WTC11 (cell line): ENCODE measurements around the gene RIPOR2. TPM values are rescaled to one million over a fixed set of nuclear protein-coding genes. Genes with fewer than 3 reads are reported as not detected.

Source experiments
- ATAC-seq: fragments of 200-7000 bp; cut with Tn5 transposase; 2 replicates; pipeline ENCODE4 v1.10.0; 2021; ENCODE audit warnings: mild to moderate bottlenecking, moderate library complexity
- CTCF ChIA-PET: fragments of 300-600 bp; sonication (Branson Sonifier 250); formaldehyde crosslinking; loops from one replicate; lab custom pipeline; 2021; ENCODE audit warnings: antibody characterized with exemption; lab: Charles Lee
- POLR2A ChIA-PET: fragments of 350-600 bp; sonication (Branson Sonifier 250); formaldehyde crosslinking; loops from one replicate; lab custom pipeline; 2021; ENCODE audit warnings: antibody characterized with exemption; lab: Charles Lee
- DNase-seq: peaks from one replicate; pipeline ENCODE4 v3.0.0; 2021; ENCODE audit warnings: low spot score
- H3K27ac Mint-ChIP-seq: 2 replicates; pipeline ENCODE4 v1.8.0; 2021; ENCODE audit warnings: mixed read lengths
- H3K27me3 Mint-ChIP-seq: 2 replicates; pipeline ENCODE4 v1.8.0; 2021; ENCODE audit warnings: low read depth, mild to moderate bottlenecking, moderate library complexity, mixed read lengths
- H3K36me3 Mint-ChIP-seq: 2 replicates; pipeline ENCODE4 v1.8.0; 2021; ENCODE audit warnings: mixed read lengths
- H3K4me1 Mint-ChIP-seq: 2 replicates; pipeline ENCODE4 v1.8.0; 2022; ENCODE audit warnings: mixed read lengths
- H3K4me3 Mint-ChIP-seq: 2 replicates; pipeline ENCODE4 v1.8.0; 2021; ENCODE audit warnings: mild to moderate bottlenecking, moderate library complexity, mixed read lengths
- H3K9me3 Mint-ChIP-seq: 2 replicates; pipeline ENCODE4 v1.8.0; 2021; ENCODE audit warnings: mixed read lengths
- ETV6 ChIP-seq: sonication (generic); formaldehyde crosslinking; IDR thresholded peaks from 2 replicates; pipeline ENCODE4 v1.8.1; 2022; ENCODE audit warnings: mild to moderate bottlenecking, missing genetic modification reagents
- FOXK1 ChIP-seq: sonication (generic); formaldehyde crosslinking; IDR thresholded peaks from 2 replicates; pipeline ENCODE4 v1.8.0; 2022; ENCODE audit warnings: mild to moderate bottlenecking, moderate library complexity, missing genetic modification reagents
- IRF2 ChIP-seq: sonication (generic); formaldehyde crosslinking; IDR thresholded peaks from 2 replicates; pipeline ENCODE4 v1.8.0; 2022; ENCODE audit warnings: low read depth, missing genetic modification reagents, borderline replicate concordance
- JUN ChIP-seq: sonication (generic); formaldehyde crosslinking; IDR thresholded peaks from 2 replicates; pipeline ENCODE4 v1.8.0; 2023; ENCODE audit warnings: mild to moderate bottlenecking, missing genetic modification reagents
- RELA ChIP-seq: sonication (generic); formaldehyde crosslinking; IDR thresholded peaks from 2 replicates; pipeline ENCODE4 v1.8.1; 2022; ENCODE audit warnings: missing genetic modification reagents, mild to moderate bottlenecking, borderline replicate concordance
- SOX15 ChIP-seq: fragments of 250-450 bp; sonication (Bioruptor Pico); IDR thresholded peaks from 2 replicates; pipeline ENCODE4 v1.9.0; 2021; ENCODE audit warnings: mild to moderate bottlenecking
- SP1 ChIP-seq: sonication (generic); formaldehyde crosslinking; conservative IDR thresholded peaks from 2 replicates; pipeline ENCODE4 v1.8.1; 2022; ENCODE audit warnings: missing genetic modification reagents
- TCF7 ChIP-seq: sonication (generic); formaldehyde crosslinking; IDR thresholded peaks from 2 replicates; pipeline ENCODE4 v1.8.0; 2022; ENCODE audit warnings: mild to moderate bottlenecking, low read depth, missing genetic modification reagents, moderate library complexity
- TP53 ChIP-seq: sonication (generic); formaldehyde crosslinking; IDR thresholded peaks from 2 replicates; pipeline ENCODE4 v1.8.1; 2023; ENCODE audit warnings: mild to moderate bottlenecking, missing genetic modification reagents
- ZNF317 ChIP-seq: sonication (generic); formaldehyde crosslinking; IDR thresholded peaks from 2 replicates; pipeline ENCODE4 v1.8.1; 2023; ENCODE audit warnings: low read depth, mild to moderate bottlenecking, moderate library complexity, missing genetic modification reagents, borderline replicate concordance
- total RNA-seq: library from RNA; stranded (reverse); gene quantifications from 3 replicates; pipeline ENCODE4 v1.2.3, GENCODE V29; 2021
- TF ChIP-seq, protein P1 (sequence below): sonication (generic); formaldehyde crosslinking; IDR thresholded peaks from 2 replicates; pipeline ENCODE4 v1.8.0; 2022; ENCODE audit warnings: mild to moderate bottlenecking, missing genetic modification reagents
- TF ChIP-seq, protein P2 (sequence below): fragments of 250-450 bp; sonication (Bioruptor Pico); IDR thresholded peaks from 2 replicates; pipeline ENCODE4 v2.1.2; 2022; ENCODE audit warnings: mild to moderate bottlenecking, moderate library complexity
- TF ChIP-seq, protein P3 (sequence below): fragments of 250-450 bp; sonication (Bioruptor Pico); IDR thresholded peaks from 2 replicates; pipeline ENCODE4 v1.9.0; 2021; ENCODE audit warnings: mild to moderate bottlenecking
- TF ChIP-seq, protein P4 (sequence below): sonication (generic); formaldehyde crosslinking; IDR thresholded peaks from 2 replicates; pipeline ENCODE4 v1.8.1; 2023; ENCODE audit warnings: mild to moderate bottlenecking, missing genetic modification reagents
- TF ChIP-seq, protein P5 (sequence below): sonication (generic); formaldehyde crosslinking; IDR thresholded peaks from 2 replicates; pipeline ENCODE4 v1.8.1; 2023; ENCODE audit warnings: mild to moderate bottlenecking, missing genetic modification reagents, moderate library complexity
- TF ChIP-seq, protein P6 (sequence below): sonication (generic); formaldehyde crosslinking; IDR thresholded peaks from 2 replicates; pipeline ENCODE4 v1.8.1; 2023; ENCODE audit warnings: mild to moderate bottlenecking, missing genetic modification reagents
- TF ChIP-seq, protein P7 (sequence below): sonication (generic); formaldehyde crosslinking; IDR thresholded peaks from 2 replicates; pipeline ENCODE4 v1.8.1; 2022; ENCODE audit warnings: low read depth, missing genetic modification reagents, borderline replicate concordance
- TF ChIP-seq, protein P8 (sequence below): fragments of 250-450 bp; sonication (Bioruptor Pico); IDR thresholded peaks from 2 replicates; pipeline ENCODE4 v1.9.0; 2021; ENCODE audit warnings: mild to moderate bottlenecking, borderline replicate concordance

Gene RIPOR2
- total RNA-seq, 1 experiment from 2014 or later, result 13.5 TPM

DNA sequence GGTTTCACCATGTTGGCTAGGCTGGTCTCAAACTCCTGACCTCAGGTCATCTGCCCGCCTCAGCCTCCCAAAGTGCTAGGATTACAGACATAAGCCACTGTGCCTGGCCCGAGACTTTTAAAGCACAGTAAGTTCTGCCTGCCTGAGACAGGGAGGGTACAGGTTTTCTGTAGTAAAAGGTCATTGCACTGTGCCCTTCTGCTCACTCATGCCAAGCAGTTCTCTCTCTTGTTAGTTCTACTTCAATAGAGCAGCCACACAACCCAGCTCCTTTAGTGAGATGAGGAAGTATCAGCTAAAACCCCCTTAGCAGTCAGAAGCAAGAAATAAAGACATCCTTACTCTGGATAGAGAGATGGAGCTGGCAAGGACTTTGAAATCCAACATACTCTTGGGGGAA lies 84.7 kb downstream of the RIPOR2 start:
- Mint-ChIP-seq H3K27ac (no peak overlapping the region), H3K36me3 (peaks cover 7% of the 10 kb centered on the region; the same call in 1 of the 2 replicates), H3K4me1 (peaks cover 9% of the 10 kb centered on the region; the same call in 1 of the 2 replicates), H3K27me3 (no peaks in the 10 kb centered on the region), H3K4me3 (no peak overlapping the region), H3K9me3 (no peaks in the 10 kb centered on the region)
- ChIA-PET POLR2A (no interaction called here), CTCF (no interaction called here)
- TF ChIP-seq, protein P1, sequence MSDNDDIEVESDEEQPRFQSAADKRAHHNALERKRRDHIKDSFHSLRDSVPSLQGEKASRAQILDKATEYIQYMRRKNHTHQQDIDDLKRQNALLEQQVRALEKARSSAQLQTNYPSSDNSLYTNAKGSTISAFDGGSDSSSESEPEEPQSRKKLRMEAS (CRISPR knock-in tag), result no peak
- TF ChIP-seq IRF2 (CRISPR knock-in tag) (no peak), RELA (CRISPR knock-in tag) (no peak), SOX15 (CRISPR knock-in tag) (no peak), TCF7 (no peak), SP1 (CRISPR knock-in tag) (no peak), ETV6 (CRISPR knock-in tag) (no peak), JUN (CRISPR knock-in tag) (no peak), ZNF317 (no peak), FOXK1 (CRISPR knock-in tag) (no peak), TP53 (no peak)
- TF ChIP-seq, protein P2, sequence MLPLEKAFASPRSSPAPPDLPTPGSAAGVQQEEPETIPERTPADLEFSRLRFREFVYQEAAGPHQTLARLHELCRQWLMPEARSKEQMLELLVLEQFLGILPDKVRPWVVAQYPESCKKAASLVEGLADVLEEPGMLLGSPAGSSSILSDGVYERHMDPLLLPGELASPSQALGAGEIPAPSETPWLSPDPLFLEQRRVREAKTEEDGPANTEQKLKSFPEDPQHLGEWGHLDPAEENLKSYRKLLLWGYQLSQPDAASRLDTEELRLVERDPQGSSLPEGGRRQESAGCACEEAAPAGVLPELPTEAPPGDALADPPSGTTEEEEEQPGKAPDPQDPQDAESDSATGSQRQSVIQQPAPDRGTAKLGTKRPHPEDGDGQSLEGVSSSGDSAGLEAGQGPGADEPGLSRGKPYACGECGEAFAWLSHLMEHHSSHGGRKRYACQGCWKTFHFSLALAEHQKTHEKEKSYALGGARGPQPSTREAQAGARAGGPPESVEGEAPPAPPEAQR (CRISPR knock-in tag), result no peak
- TF ChIP-seq, protein P3, sequence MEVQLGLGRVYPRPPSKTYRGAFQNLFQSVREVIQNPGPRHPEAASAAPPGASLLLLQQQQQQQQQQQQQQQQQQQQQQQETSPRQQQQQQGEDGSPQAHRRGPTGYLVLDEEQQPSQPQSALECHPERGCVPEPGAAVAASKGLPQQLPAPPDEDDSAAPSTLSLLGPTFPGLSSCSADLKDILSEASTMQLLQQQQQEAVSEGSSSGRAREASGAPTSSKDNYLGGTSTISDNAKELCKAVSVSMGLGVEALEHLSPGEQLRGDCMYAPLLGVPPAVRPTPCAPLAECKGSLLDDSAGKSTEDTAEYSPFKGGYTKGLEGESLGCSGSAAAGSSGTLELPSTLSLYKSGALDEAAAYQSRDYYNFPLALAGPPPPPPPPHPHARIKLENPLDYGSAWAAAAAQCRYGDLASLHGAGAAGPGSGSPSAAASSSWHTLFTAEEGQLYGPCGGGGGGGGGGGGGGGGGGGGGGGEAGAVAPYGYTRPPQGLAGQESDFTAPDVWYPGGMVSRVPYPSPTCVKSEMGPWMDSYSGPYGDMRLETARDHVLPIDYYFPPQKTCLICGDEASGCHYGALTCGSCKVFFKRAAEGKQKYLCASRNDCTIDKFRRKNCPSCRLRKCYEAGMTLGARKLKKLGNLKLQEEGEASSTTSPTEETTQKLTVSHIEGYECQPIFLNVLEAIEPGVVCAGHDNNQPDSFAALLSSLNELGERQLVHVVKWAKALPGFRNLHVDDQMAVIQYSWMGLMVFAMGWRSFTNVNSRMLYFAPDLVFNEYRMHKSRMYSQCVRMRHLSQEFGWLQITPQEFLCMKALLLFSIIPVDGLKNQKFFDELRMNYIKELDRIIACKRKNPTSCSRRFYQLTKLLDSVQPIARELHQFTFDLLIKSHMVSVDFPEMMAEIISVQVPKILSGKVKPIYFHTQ (CRISPR knock-in tag), result no peak
- TF ChIP-seq, protein P4, sequence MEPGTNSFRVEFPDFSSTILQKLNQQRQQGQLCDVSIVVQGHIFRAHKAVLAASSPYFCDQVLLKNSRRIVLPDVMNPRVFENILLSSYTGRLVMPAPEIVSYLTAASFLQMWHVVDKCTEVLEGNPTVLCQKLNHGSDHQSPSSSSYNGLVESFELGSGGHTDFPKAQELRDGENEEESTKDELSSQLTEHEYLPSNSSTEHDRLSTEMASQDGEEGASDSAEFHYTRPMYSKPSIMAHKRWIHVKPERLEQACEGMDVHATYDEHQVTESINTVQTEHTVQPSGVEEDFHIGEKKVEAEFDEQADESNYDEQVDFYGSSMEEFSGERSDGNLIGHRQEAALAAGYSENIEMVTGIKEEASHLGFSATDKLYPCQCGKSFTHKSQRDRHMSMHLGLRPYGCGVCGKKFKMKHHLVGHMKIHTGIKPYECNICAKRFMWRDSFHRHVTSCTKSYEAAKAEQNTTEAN, result no peak
- TF ChIP-seq, protein P5, sequence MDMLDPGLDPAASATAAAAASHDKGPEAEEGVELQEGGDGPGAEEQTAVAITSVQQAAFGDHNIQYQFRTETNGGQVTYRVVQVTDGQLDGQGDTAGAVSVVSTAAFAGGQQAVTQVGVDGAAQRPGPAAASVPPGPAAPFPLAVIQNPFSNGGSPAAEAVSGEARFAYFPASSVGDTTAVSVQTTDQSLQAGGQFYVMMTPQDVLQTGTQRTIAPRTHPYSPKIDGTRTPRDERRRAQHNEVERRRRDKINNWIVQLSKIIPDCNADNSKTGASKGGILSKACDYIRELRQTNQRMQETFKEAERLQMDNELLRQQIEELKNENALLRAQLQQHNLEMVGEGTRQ (CRISPR knock-in tag), result no peak
- TF ChIP-seq, protein P6, sequence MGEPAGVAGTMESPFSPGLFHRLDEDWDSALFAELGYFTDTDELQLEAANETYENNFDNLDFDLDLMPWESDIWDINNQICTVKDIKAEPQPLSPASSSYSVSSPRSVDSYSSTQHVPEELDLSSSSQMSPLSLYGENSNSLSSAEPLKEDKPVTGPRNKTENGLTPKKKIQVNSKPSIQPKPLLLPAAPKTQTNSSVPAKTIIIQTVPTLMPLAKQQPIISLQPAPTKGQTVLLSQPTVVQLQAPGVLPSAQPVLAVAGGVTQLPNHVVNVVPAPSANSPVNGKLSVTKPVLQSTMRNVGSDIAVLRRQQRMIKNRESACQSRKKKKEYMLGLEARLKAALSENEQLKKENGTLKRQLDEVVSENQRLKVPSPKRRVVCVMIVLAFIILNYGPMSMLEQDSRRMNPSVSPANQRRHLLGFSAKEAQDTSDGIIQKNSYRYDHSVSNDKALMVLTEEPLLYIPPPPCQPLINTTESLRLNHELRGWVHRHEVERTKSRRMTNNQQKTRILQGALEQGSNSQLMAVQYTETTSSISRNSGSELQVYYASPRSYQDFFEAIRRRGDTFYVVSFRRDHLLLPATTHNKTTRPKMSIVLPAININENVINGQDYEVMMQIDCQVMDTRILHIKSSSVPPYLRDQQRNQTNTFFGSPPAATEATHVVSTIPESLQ (CRISPR knock-in tag), result no peak
- TF ChIP-seq, protein P7, sequence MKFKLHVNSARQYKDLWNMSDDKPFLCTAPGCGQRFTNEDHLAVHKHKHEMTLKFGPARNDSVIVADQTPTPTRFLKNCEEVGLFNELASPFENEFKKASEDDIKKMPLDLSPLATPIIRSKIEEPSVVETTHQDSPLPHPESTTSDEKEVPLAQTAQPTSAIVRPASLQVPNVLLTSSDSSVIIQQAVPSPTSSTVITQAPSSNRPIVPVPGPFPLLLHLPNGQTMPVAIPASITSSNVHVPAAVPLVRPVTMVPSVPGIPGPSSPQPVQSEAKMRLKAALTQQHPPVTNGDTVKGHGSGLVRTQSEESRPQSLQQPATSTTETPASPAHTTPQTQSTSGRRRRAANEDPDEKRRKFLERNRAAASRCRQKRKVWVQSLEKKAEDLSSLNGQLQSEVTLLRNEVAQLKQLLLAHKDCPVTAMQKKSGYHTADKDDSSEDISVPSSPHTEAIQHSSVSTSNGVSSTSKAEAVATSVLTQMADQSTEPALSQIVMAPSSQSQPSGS (CRISPR knock-in tag), result no peak
- TF ChIP-seq, protein P8, sequence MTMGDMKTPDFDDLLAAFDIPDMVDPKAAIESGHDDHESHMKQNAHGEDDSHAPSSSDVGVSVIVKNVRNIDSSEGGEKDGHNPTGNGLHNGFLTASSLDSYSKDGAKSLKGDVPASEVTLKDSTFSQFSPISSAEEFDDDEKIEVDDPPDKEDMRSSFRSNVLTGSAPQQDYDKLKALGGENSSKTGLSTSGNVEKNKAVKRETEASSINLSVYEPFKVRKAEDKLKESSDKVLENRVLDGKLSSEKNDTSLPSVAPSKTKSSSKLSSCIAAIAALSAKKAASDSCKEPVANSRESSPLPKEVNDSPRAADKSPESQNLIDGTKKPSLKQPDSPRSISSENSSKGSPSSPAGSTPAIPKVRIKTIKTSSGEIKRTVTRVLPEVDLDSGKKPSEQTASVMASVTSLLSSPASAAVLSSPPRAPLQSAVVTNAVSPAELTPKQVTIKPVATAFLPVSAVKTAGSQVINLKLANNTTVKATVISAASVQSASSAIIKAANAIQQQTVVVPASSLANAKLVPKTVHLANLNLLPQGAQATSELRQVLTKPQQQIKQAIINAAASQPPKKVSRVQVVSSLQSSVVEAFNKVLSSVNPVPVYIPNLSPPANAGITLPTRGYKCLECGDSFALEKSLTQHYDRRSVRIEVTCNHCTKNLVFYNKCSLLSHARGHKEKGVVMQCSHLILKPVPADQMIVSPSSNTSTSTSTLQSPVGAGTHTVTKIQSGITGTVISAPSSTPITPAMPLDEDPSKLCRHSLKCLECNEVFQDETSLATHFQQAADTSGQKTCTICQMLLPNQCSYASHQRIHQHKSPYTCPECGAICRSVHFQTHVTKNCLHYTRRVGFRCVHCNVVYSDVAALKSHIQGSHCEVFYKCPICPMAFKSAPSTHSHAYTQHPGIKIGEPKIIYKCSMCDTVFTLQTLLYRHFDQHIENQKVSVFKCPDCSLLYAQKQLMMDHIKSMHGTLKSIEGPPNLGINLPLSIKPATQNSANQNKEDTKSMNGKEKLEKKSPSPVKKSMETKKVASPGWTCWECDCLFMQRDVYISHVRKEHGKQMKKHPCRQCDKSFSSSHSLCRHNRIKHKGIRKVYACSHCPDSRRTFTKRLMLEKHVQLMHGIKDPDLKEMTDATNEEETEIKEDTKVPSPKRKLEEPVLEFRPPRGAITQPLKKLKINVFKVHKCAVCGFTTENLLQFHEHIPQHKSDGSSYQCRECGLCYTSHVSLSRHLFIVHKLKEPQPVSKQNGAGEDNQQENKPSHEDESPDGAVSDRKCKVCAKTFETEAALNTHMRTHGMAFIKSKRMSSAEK (CRISPR knock-in tag), result no peak
- ATAC-seq (no peak), DNase-seq (no peak)
